Tibial nerve (tissue), 4 donors: Measurements from ENCODE around the gene TIE1. TPM values are rescaled to one million over a fixed set of nuclear protein-coding genes. Genes with fewer than 3 reads are reported as not detected.
A peak's percentile ranks its signal among the peaks of the same experiment; 100 is the strongest.

Source experiments
- DNase-seq, 2 donors: peaks; one replicate each; pipeline ENCODE4 v3.0.0-alpha.2; 2019; ENCODE audit warnings: low spot score in 2 of 2
- H3K27ac ChIP-seq, 4 donors: fragments of 200-600 bp; sonication (generic) in 3 of 4; one replicate each; pipeline ENCODE4 v1.5.1; 2017 to 2019; ENCODE audit warnings: mild to moderate bottlenecking in 1 of 4
- H3K27me3 ChIP-seq, 2 donors: fragments of 200-600 bp; sonication (generic) in 1 of 2; one replicate each; pipeline versions ENCODE4 v1.5.1 to v1.6.0; 2017 to 2019
- H3K36me3 ChIP-seq, 3 donors: fragments of 200-600 bp; sonication (generic); one replicate each; pipeline ENCODE4 v1.5.1; 2018 to 2019
- H3K4me1 ChIP-seq, 4 donors: fragments of 200-600 bp; sonication (generic) in 3 of 4; one replicate each; pipeline ENCODE4 v1.5.1; 2017 to 2019
- H3K4me3 ChIP-seq, 4 donors: fragments of 200-600 bp; sonication (generic) in 3 of 4; one replicate each; pipeline ENCODE4 v1.5.1; 2017 to 2019; ENCODE audit warnings: mild to moderate bottlenecking in 1 of 4, moderate library complexity in 1 of 4
- H3K9me3 ChIP-seq, 4 donors: fragments of 200-600 bp; sonication (generic) in 3 of 4; one replicate each; pipeline ENCODE4 v1.5.1; 2017 to 2019
- CTCF ChIP-seq, 5 experiments: fragments of 200-600 bp in 3 of 5; fragments of 450-650 bp in 2 of 5; sonication (generic) in 3 of 5; IDR thresholded peaks; one replicate each; pipeline ENCODE4 v1.5.1; 2016 to 2019; ENCODE audit warnings: antibody characterized with exemption in 5 of 5, mild to moderate bottlenecking in 3 of 5, moderate library complexity in 2 of 5
- EP300 ChIP-seq, 2 donors: sonication (generic); formaldehyde crosslinking; IDR thresholded peaks; one replicate each; pipeline ENCODE4 v1.6.1; 2017; ENCODE audit warnings: antibody characterized with exemption in 2 of 2, mild to moderate bottlenecking in 1 of 2
- POLR2A ChIP-seq, 2 donors: fragments of 450-650 bp; IDR thresholded peaks; one replicate each; pipeline ENCODE4 v1.6.1; 2017; ENCODE audit warnings: antibody characterized with exemption in 2 of 2, mild to moderate bottlenecking in 2 of 2, moderate library complexity in 2 of 2
- WGBS, 2 donors: methylation state at CpG; one replicate each; pipeline ENCODE4 v1.1.5; 2018; 5-methylcytosine and 5-hydroxymethylcytosine counted together
- total RNA-seq, 4 donors: library from RNA; depleted of rRNA; stranded (reverse); fragments of >200 nt; gene quantifications; one replicate each; pipeline ENCODE4 v1.1.0, GENCODE V29; 2016

Gene TIE1
- total RNA-seq, 4 donors from 2014 or later, result 37.5 to 95.9 (median 68.1) TPM

- H3K36me3 ChIP-seq, result peaks cover 0 to 10% (median 0%) of the 10 kb centered on the region in 3 donors
- no peak overlapping the region for H3K27ac ChIP-seq
- H3K4me1 ChIP-seq, result peaks cover 0 to 30% (median 2%) of the 10 kb centered on the region in 4 donors
- DNase-seq, result no peak
- WGBS, 2 donors, result 87% methylated on average over 9 to 10 of the region's 10 CpGs
- no peak overlapping the region for H3K4me3 ChIP-seq
- H3K9me3 ChIP-seq, result no peaks in the 10 kb centered on the region
- no peaks in the 10 kb centered on the region for H3K27me3 ChIP-seq
- TF ChIP-seq CTCF (IDR thresholded peaks at IDR 0.05) (no peak), POLR2A (IDR thresholded peaks at IDR 0.05) (no peak), EP300 (IDR thresholded peaks at IDR 0.05) (no peak)
Observed at GRCh38 chr1:43315963-43316737, 15.4 kb downstream of the TIE1 start.

- no peaks in the 10 kb centered on the region for H3K9me3 ChIP-seq
- H3K4me3 ChIP-seq, result no peak overlapping the region
- DNase-seq, result no peak
- H3K4me1 ChIP-seq, result peaks cover 0 to 30% (median 2%) of the 10 kb centered on the region in 4 donors
- no peaks in the 10 kb centered on the region for H3K27me3 ChIP-seq
- peak overlapping the region in 1 of 4 donors; percentile 47 for H3K27ac ChIP-seq
- TF ChIP-seq POLR2A (IDR thresholded peaks at IDR 0.05) (no peak), EP300 (IDR thresholded peaks at IDR 0.05) (no peak), CTCF (IDR thresholded peaks at IDR 0.05) (no peak)
- H3K36me3 ChIP-seq, result peaks cover 0 to 10% (median 0%) of the 10 kb centered on the region in 3 donors
- WGBS, 2 donors, result 85 to 89% methylated on average over 16 of the region's 16 CpGs
Observed at GRCh38 chr1:43316738-43317520, 16.1 kb downstream of the TIE1 start.

GRCh38 chr1:43317817-43318471 is 17.2 kb downstream of the TIE1 start:
- DNase-seq, result no peak
- no peaks in the 10 kb centered on the region for H3K27me3 ChIP-seq
- no peaks in the 10 kb centered on the region for H3K9me3 ChIP-seq
- peak overlapping the region in 1 of 4 donors; percentile 8 for H3K27ac ChIP-seq
- H3K4me3 ChIP-seq, result no peak overlapping the region
- peaks cover 0 to 30% (median 2%) of the 10 kb centered on the region in 4 donors for H3K4me1 ChIP-seq
- 77 to 83% methylated on average over 15 of the region's 15 CpGs for WGBS, 2 donors
- TF ChIP-seq CTCF (IDR thresholded peaks at IDR 0.05) (no peak), POLR2A (IDR thresholded peaks at IDR 0.05) (no peak), EP300 (IDR thresholded peaks at IDR 0.05) (no peak)
- H3K36me3 ChIP-seq, result peaks cover 0 to 11% (median 0%) of the 10 kb centered on the region in 3 donors

- TF ChIP-seq CTCF (IDR thresholded peaks at IDR 0.05) (no peak), EP300 (IDR thresholded peaks at IDR 0.05) (no peak), POLR2A (IDR thresholded peaks at IDR 0.05) (no peak)
- Histone ChIP-seq H3K4me3 (no peak overlapping the region), H3K4me1 (peaks cover 0 to 30% (median 2%) of the 10 kb centered on the region in 4 donors), H3K27me3 (no peaks in the 10 kb centered on the region), H3K36me3 (peaks cover 0 to 12% (median 0%) of the 10 kb centered on the region in 3 donors), H3K9me3 (no peaks in the 10 kb centered on the region), H3K27ac (peak overlapping the region in 1 of 4 donors; percentile 43)
- 68 to 84% methylated on average over 4 of the region's 4 CpGs for WGBS, 2 donors
- DNase-seq, result no peak
Observed at GRCh38 chr1:43318831-43319230, 18.0 kb downstream of the TIE1 start.
